MM.1S (cell line): ENCODE data around the gene PAN3.

Experiments used
- CTCF ChIP-seq: fragments of 300-600 bp; sonication (generic); IDR thresholded peaks from 2 replicates; pipeline ENCODE4 v1.5.1; 2016; ENCODE audit warnings: antibody characterized with exemption, low read length, mixed read lengths
- EZH2 ChIP-seq: fragments of 300-600 bp; sonication (generic); optimal IDR thresholded peaks from 2 replicates; pipeline ENCODE3; 2017; ENCODE audit warnings: low read depth, mild to moderate bottlenecking, antibody characterized with exemption, low read length, mixed read lengths
- EZH2phosphoT487 ChIP-seq: fragments of 300-600 bp; sonication (generic); IDR thresholded peaks from 2 replicates; pipeline ENCODE4 v1.6.1; 2018; ENCODE audit warnings: antibody characterized with exemption, low read length

GRCh38 chr13:28099396-28100149 lies 38.8 kb upstream of the PAN3 start:
- TF ChIP-seq CTCF (no peak), EZH2 (no peak), EZH2phosphoT487 (no peak)
